Measurements from ENCODE around the gene ATG7.

DNA sequence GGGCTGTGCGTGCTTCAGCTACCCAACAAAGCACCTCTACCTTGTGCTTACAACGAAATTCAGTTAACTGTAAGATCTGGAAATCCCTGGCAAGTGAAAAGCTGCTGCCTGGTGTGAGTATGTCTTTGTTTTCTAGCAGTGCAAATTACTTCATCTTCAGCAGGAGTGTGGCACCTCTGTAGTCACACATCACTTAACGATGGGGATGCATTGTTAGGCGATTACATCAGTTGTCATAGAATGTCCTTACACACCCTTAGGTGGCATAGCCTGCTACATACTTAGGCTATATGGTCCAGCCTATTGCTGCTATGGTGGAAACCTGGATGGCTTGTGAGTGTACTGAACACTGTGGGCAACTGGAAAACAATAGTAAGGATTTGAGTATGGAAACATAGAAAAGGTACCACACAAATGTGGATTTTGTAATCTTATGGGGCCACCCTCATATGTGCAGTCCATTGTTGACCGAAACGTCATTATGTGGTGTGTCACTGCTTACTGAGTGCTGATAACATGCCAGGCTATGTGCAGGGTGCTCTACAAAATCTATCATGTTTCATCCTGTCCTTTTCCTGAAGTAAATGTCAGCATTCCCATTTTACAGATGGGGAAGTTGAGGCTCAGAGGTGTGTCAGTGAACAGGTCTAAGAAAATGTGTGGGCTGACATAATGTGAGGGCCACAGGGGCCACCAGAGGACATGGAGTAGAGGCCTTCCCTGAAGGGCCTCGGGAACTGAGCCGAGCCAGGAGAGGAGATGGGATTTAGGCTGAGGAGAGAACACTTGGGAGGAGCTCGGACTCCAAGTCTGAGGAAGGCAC lies 198.0 kb downstream of the ATG7 start:
- TF ChIP-seq, protein P1, sequence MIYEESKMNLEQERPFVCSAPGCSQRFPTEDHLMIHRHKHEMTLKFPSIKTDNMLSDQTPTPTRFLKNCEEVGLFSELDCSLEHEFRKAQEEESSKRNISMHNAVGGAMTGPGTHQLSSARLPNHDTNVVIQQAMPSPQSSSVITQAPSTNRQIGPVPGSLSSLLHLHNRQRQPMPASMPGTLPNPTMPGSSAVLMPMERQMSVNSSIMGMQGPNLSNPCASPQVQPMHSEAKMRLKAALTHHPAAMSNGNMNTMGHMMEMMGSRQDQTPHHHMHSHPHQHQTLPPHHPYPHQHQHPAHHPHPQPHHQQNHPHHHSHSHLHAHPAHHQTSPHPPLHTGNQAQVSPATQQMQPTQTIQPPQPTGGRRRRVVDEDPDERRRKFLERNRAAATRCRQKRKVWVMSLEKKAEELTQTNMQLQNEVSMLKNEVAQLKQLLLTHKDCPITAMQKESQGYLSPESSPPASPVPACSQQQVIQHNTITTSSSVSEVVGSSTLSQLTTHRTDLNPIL (CRISPR knock-in tag; IDR thresholded peaks at IDR 0.05; ENCODE audit: low read depth), result no peak
- TF ChIP-seq ZNF565 (CRISPR knock-in tag; conservative IDR thresholded peaks at IDR 0.05; ENCODE audit: low read depth) (no peak), ARNTL (CRISPR knock-in tag; IDR thresholded peaks at IDR 0.05; ENCODE audit: borderline replicate concordance, low read depth) (no peak), TCF4 (CRISPR knock-in tag; IDR thresholded peaks at IDR 0.05; ENCODE audit: borderline replicate concordance) (no peak), GLIS3 (CRISPR knock-in tag; IDR thresholded peaks at IDR 0.05) (no peak)
